PC-9 (cell line): ENCODE data around the gene RBP4.

Source experiments
- EZH2 ChIP-seq: fragments of 200-600 bp; sonication (generic); IDR thresholded peaks from 2 replicates; pipeline ENCODE4 v1.8.0; 2017; ENCODE audit warnings: antibody characterized with exemption, low read depth
- TF ChIP-seq, protein P1 (sequence below): fragments of 200-600 bp; sonication (generic); conservative IDR thresholded peaks from 2 replicates; pipeline ENCODE4 v1.6.1; 2017; ENCODE audit warnings: mixed run types, antibody characterized with exemption, mild to moderate bottlenecking, moderate library complexity

DNA sequence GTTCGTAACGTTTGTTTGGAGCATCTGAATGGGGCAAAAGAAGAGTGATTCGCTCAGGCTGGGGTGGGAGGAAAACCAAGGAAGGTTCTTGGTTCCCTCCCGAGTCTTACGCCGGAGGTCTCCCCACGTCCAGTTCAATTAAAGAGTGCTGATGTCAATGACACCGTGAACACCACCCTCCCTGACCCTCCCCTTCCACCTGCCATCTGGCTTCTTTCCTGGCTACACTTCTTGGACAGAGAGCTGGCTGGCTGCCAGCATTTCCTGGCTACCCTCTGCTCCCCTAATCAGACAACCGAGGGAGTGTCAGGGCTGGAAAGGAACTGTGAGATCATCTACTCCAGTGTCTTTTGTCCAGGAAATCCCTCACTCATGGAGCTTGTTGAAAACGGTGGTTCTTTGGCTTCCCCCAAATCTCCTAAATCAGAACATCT lies 58.7 kb downstream of the RBP4 start:
- TF ChIP-seq, protein P1, sequence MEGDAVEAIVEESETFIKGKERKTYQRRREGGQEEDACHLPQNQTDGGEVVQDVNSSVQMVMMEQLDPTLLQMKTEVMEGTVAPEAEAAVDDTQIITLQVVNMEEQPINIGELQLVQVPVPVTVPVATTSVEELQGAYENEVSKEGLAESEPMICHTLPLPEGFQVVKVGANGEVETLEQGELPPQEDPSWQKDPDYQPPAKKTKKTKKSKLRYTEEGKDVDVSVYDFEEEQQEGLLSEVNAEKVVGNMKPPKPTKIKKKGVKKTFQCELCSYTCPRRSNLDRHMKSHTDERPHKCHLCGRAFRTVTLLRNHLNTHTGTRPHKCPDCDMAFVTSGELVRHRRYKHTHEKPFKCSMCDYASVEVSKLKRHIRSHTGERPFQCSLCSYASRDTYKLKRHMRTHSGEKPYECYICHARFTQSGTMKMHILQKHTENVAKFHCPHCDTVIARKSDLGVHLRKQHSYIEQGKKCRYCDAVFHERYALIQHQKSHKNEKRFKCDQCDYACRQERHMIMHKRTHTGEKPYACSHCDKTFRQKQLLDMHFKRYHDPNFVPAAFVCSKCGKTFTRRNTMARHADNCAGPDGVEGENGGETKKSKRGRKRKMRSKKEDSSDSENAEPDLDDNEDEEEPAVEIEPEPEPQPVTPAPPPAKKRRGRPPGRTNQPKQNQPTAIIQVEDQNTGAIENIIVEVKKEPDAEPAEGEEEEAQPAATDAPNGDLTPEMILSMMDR = no peak
- TF ChIP-seq EZH2 = no peak
